GM06990 (cell line): ENCODE data around the gene OPRD1.

Experiments used
- DNase-seq: peaks from one replicate; pipeline ENCODE4 v3.0.0-alpha.2; 2011; ENCODE audit not compliant: insufficient read length; ENCODE audit errors: extremely low read depth
- H3K27me3 ChIP-seq: replicated peaks from 2 replicates; pipeline ENCODE4 v1.6.0; 2011; ENCODE audit warnings: low read length; ENCODE audit not compliant: control insufficient read depth, insufficient read depth
- H3K36me3 ChIP-seq: 2 replicates; pipeline ENCODE4 v1.5.1; 2011; ENCODE audit warnings: low read length; ENCODE audit not compliant: control insufficient read depth, insufficient read depth
- H3K4me3 ChIP-seq: replicated peaks from 2 replicates; pipeline ENCODE4 v1.5.1; 2011; ENCODE audit warnings: low read depth, mild to moderate bottlenecking, control low read depth, low read length
- CTCF ChIP-seq: IDR thresholded peaks from 2 replicates; pipeline ENCODE4 v1.5.1; 2011; ENCODE audit warnings: low read length, control low read depth, mild to moderate bottlenecking, inconsistent platforms; ENCODE audit not compliant: insufficient read depth, poor library complexity, severe bottlenecking

The OPRD1 gene

GRCh38 chr1:28855469-28855951 is 43.5 kb downstream of the OPRD1 start:
- Histone ChIP-seq H3K27me3 (no peaks in the 10 kb centered on the region; the same call in 1 of the 2 replicates), H3K36me3 (no peaks in the 10 kb centered on the region), H3K4me3 (no peak overlapping the region)
- TF ChIP-seq CTCF = no peak
- DNase-seq = no peak

- DNase-seq = no peak
- H3K36me3 ChIP-seq = no peaks in the 10 kb centered on the region
- H3K27me3 ChIP-seq = no peaks in the 10 kb centered on the region; the same call in 1 of the 2 replicates
- no peak overlapping the region for H3K4me3 ChIP-seq
- TF ChIP-seq CTCF = no peak
Measured at GRCh38 chr1:28855969-28856368, 44.0 kb downstream of the OPRD1 start.

GRCh38 chr1:28860332-28861073 is 48.5 kb downstream of the OPRD1 start:
- Histone ChIP-seq H3K27me3 (no peaks in the 10 kb centered on the region; the same call in 1 of the 2 replicates), H3K4me3 (no peak overlapping the region), H3K36me3 (no peaks in the 10 kb centered on the region)
- no peak for DNase-seq
- TF ChIP-seq CTCF = no peak

- H3K27me3 ChIP-seq = no peaks in the 10 kb centered on the region
- no peaks in the 10 kb centered on the region for H3K36me3 ChIP-seq
- DNase-seq = no peak
- no peak for TF ChIP-seq CTCF
- no peak overlapping the region for H3K4me3 ChIP-seq
Measured at GRCh38 chr1:28862571-28863403, 50.8 kb downstream of the OPRD1 start.

GRCh38 chr1:28864695-28865094 is 52.7 kb downstream of the OPRD1 start:
- no peaks in the 10 kb centered on the region for H3K36me3 ChIP-seq
- TF ChIP-seq CTCF = no peak
- H3K27me3 ChIP-seq = no peaks in the 10 kb centered on the region; the same call in 1 of the 2 replicates

More at GRCh38 chr1:28864695-28865094, 52.7 kb downstream of the OPRD1 start:
- no peak overlapping the region for H3K4me3 ChIP-seq
- no peak for DNase-seq
